Activated naive CD4-positive, alpha-beta T cell treated with anti-CD3 and anti-CD28 coated beads, Interleukin-2, amount 50 U/mL, for 72 hours (primary cell): ENCODE data around the gene CNST. TPM values are rescaled to one million over a fixed set of nuclear protein-coding genes. Genes with fewer than 3 reads are reported as not detected.
"Not testable (repeated sequence)": the region's sequence is repeated elsewhere in the genome, so short reads cannot be mapped to it uniquely, and the experiment has no call there.

Experiments
- ATAC-seq, 2 donors: fragments of 150-1000 bp; cut with Tn5 transposase; 2 replicates each; pipeline ENCODE4 v1.10.0; 2021; ENCODE audit warnings: mild to moderate bottlenecking in 2 of 2, moderate library complexity in 2 of 2
- DNase-seq, 2 donors: peaks; one replicate each; pipeline ENCODE4 v3.0.0; 2021 to 2022; ENCODE audit warnings: low spot score in 2 of 2
- H3K27ac Mint-ChIP-seq, 2 donors: one replicate each; pipeline ENCODE4 v1.8.0; 2022; ENCODE audit warnings: mild to moderate bottlenecking in 2 of 2, mixed read lengths in 2 of 2
- H3K36me3 Mint-ChIP-seq, 2 donors: one replicate each; pipeline ENCODE4 v1.8.0; 2022; ENCODE audit warnings: mixed read lengths in 2 of 2
- H3K9me3 Mint-ChIP-seq, 2 donors: one replicate each; pipeline ENCODE4 v1.8.0; 2022; ENCODE audit warnings: mixed read lengths in 2 of 2
- total RNA-seq, 2 donors: library from RNA; stranded (reverse); gene quantifications; one replicate each; pipeline ENCODE4 v1.2.3, GENCODE V29; 2022

The CNST gene
- total RNA-seq, 2 donors from 2014 or later: 27.2 to 40.7 TPM

DNA sequence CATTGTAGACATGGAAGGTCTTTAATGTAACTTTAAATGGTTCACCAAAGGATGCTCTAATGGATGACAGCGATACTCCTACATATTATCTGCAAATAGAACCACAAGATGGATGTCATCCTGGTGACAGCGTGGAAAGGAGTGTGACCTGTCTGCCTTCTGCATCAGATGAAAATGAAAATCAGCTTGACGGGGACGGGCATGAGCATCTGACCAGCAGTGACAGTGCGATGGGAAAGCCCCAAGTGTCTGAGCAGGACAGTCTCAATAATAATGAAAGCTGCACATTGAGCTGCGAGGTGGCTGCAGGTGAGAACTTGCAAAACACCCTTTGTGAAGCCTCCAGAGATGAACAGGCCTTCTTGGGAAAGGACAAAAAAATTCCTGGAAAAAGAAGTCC, 25.2 kb downstream of the CNST start:
- ATAC-seq (peak; percentile 37 to 85), DNase-seq (no peak)
- peaks cover 5 to 51% of the 10 kb centered on the region in 2 donors for H3K36me3 Mint-ChIP-seq
- H3K9me3 Mint-ChIP-seq: peaks cover 0 to 4% of the 10 kb centered on the region in 2 donors
- H3K27ac Mint-ChIP-seq: peak overlapping the region in 1 of 2 donors; percentile 47

DNA sequence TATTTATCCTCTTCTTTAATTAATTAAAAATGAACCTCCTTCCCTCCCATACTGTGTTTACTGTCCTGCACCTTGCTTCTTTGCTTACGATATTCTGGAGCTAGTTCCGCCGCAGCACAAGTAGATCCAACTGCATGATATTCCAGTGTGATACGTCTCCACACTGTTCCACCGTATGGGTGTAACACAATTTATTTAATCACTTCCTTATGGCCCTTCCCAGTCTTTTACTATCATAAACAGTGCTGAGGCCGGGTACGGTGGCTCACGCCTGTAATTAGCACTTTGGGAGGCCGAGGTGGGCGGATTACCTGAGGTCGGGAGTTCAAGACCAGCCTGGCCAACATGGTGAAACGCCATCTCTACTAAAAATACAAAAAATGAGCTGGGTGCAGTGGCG, 25.7 kb downstream of the CNST start:
- ATAC-seq: no peak
- peaks cover 5 to 53% of the 10 kb centered on the region in 2 donors for H3K36me3 Mint-ChIP-seq

DNA sequence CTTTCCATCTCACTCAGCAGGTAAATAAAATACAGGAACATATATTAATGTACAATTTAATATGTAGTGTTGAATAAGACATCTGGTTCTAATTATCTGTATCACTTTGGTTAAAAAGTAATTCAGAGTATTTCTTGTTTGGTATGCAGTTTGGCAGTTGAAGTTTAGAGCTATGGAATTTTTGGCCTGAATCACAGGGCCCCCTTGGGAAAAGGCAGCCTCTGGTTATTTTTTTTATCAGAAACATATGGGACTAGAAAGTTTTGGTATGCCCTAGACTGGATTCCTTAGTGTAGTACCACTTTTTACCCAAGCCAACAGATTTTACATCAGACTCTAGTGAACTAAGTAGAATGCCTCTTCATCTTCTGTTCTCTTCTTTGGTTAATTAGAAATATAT, 26.4 kb downstream of the CNST start:
- DNase-seq (no peak), ATAC-seq (no peak)
- Mint-ChIP-seq H3K36me3 (peaks cover 5 to 53% of the 10 kb centered on the region in 2 donors), H3K27ac (no peak overlapping the region), H3K9me3 (peaks cover 0 to 4% of the 10 kb centered on the region in 2 donors)

More for the DNA sequence above, 25.7 kb downstream of the CNST start:
- H3K27ac Mint-ChIP-seq: no peak overlapping the region
- DNase-seq: no peak
- peaks cover 0 to 4% of the 10 kb centered on the region in 2 donors for H3K9me3 Mint-ChIP-seq

DNA sequence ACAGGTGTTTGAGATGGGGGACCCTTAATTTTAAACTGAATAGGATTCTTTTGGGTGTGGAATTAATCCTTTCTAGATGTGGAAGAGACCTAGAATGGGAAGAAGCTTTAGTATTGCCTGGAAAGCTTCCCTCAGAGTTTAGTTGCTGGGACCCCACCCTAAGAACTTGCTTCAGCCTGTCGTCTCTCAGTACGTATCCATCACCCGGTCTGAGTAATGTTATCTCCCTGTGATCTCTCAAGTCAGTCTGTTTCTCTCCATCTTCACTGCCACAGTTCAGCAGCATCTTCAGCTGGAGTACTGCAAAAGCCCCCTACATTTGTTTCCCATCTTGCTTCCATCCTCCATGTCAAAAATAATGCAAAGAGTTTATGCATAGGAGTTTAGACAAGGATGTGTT, 28.9 kb downstream of the CNST start:
- ATAC-seq (no peak), DNase-seq (no peak)
- Mint-ChIP-seq H3K27ac (peak overlapping the region in 1 of 2 donors; percentile 85), H3K36me3 (peaks cover under 1 to 45% of the 10 kb centered on the region in 2 donors), H3K9me3 (peaks cover 0 to 3% of the 10 kb centered on the region in 2 donors)

DNA sequence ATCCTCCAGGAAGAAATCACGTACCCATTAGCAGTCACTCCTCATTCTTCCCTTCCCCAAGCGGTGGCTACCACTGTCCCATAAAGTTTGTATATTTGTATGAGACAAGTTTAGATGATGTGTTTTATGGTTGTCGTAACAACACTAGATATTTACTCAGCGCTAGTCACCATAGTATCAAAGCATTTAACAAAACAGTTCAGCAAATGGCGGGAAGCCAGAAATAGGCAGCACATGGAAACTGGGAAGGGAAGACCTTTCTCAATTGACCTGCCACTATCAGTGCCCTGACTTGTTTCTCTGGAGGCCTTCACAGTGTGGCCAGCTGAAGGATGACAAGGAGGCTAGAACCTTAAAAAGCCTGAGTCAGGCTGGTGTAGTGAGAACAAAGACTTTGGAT, 31.1 kb downstream of the CNST start:
- ATAC-seq (peak in 1 of 2 donors; percentile 16), DNase-seq (no peak)
- Mint-ChIP-seq H3K27ac (peak overlapping the region in 1 of 2 donors; percentile 72), H3K9me3 (no peaks in the 10 kb centered on the region), H3K36me3 (peaks cover 2 to 31% of the 10 kb centered on the region in 2 donors)

DNA sequence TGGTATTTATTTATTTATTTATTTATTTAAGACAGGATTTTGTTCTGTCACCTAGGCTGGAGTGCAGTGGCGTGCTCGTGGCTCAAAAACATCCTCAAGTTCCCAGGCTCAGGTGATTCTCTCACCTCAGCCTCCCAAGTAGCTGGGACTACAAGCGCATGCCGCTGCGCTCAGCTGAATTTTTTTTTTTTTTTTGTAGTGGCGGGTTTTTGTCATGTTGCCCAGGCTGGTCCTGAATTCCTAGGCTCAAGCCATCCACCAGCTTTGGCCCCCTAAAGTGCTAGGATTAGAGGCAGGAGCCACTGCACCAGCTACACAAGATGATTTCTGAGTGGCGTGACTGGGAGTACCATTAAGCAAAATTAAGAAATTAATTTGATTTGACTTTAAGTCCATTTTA, 31.7 kb downstream of the CNST start:
- no peaks in the 10 kb centered on the region for H3K9me3 Mint-ChIP-seq
- no peak for DNase-seq
- peaks cover 5 to 31% of the 10 kb centered on the region in 2 donors for H3K36me3 Mint-ChIP-seq
- no peak for ATAC-seq
- H3K27ac Mint-ChIP-seq: no peak overlapping the region

DNA sequence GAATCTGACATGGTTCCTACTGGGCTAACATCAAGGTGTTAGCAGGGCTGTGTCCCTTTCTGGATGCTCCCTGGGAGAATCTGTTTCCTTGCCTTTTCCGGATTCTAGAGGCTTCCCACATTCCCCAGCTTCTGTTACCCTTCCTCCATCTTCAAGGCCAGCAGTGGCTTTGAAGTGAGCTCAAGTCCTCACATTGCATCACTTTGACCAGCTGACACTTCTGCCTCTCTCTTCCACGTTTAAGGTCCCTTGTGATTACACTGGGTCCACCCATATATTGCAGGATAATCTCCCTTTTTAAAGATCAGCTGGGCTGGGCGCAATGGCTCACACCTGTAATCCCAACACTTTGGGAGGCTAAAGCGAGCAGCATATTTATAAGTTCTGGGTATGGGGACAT, 33.1 kb downstream of the CNST start:
- Mint-ChIP-seq H3K36me3 (peaks cover 5 to 31% of the 10 kb centered on the region in 2 donors), H3K27ac (peak overlapping the region; percentile 41 to 51), H3K9me3 (no peaks in the 10 kb centered on the region)
- DNase-seq (no peak), ATAC-seq (no peak)

DNA sequence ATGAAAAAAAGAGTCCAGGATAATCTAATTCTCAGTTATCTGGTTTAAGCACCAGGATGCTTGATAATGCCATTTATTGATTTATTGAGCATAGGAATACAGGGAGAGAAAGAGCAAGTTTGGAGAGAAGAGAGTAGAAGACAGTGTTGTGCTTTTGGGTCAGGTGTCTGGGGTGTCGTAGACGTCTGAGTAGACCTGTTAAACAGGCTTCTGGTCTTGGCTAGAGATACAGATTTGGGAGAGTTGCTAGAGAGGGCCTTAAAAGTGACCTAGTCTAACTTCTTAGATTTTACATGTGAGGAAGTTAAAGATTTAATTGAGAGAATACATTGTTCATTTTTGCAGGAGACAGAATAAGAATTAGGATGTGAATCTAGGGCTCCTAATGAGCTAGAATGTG, 34.3 kb downstream of the CNST start:
- ATAC-seq: no peak
- peak overlapping the region in 1 of 2 donors; percentile 38 for H3K27ac Mint-ChIP-seq
- H3K36me3 Mint-ChIP-seq: peaks cover 5 to 32% of the 10 kb centered on the region in 2 donors

DNA sequence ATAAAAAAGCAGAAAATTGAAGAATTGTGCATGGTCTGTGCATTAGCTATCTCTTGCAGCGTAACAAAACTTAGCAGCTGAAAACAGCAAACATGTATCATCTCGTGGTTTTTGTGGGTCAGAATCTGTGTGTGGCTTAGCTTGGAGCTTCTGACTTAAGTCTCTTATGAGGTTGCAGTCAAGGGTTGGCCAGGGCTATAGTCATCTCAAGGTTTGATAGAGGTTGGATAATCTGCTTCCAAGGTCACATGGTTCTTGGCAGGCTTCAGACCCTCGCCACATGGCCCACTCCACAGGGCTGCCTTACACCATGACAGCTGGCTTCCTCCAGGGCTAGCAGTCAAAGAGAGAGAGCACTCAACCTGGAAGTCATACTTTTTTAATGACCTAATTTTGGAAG, 35.9 kb downstream of the CNST start:
- Mint-ChIP-seq H3K9me3 (no peaks in the 10 kb centered on the region), H3K36me3 (peaks cover 5 to 21% of the 10 kb centered on the region in 2 donors), H3K27ac (no peak overlapping the region)
- no peak for DNase-seq
- ATAC-seq: peak; percentile 83 to 93

More for the DNA sequence above, 34.3 kb downstream of the CNST start:
- no peak for DNase-seq
- H3K9me3 Mint-ChIP-seq: no peaks in the 10 kb centered on the region

DNA sequence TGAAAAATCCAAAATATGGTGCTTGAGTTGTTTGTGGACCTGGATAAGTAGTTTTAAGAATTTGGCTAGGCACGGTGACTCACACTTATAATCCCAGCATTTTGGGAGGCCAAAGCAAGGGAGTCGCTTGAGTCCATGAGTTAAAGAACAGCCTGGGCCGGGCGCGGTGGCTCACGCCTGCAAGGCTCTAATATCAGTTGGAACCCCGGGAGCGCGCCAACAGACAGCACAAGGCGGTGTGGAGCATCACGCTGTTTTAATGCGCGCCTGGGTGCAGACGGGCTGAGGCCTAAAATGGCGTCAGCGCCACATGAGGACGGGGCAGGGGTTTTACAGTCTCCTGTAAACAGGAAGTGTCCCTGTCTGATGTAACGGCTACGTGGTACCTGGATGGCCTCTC, 39.0 kb downstream of the CNST start:
- not testable (repeated sequence) for H3K9me3 Mint-ChIP-seq, DNase-seq, ATAC-seq, H3K27ac Mint-ChIP-seq
- H3K36me3 Mint-ChIP-seq: peaks cover 5 to 33% of the 10 kb centered on the region in 2 donors

DNA sequence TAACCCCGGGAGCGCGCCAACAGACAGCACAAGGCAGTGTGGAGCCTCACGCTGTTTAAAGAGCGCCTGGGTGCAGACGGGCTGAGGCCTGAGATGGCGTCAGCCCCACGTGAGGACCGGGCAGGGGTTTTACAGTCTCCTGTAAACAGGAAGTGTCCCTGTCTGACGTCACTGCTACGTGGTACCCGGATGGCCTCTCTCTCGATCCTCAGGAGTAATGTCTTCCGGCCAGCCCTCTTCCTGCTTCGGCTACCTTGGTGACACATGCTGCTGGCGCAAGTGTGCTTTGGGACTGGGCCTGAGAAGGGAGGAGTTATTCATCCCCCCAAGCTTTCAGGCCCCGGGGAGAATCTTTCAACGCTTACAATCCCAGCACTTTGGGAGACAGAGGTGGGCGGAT, 41.2 kb downstream of the CNST start:
- ATAC-seq (no peak), DNase-seq (no peak)
- Mint-ChIP-seq H3K36me3 (peaks cover 2 to 27% of the 10 kb centered on the region in 2 donors), H3K9me3 (peaks cover 0 to 4% of the 10 kb centered on the region in 2 donors), H3K27ac (no peak overlapping the region)

DNA sequence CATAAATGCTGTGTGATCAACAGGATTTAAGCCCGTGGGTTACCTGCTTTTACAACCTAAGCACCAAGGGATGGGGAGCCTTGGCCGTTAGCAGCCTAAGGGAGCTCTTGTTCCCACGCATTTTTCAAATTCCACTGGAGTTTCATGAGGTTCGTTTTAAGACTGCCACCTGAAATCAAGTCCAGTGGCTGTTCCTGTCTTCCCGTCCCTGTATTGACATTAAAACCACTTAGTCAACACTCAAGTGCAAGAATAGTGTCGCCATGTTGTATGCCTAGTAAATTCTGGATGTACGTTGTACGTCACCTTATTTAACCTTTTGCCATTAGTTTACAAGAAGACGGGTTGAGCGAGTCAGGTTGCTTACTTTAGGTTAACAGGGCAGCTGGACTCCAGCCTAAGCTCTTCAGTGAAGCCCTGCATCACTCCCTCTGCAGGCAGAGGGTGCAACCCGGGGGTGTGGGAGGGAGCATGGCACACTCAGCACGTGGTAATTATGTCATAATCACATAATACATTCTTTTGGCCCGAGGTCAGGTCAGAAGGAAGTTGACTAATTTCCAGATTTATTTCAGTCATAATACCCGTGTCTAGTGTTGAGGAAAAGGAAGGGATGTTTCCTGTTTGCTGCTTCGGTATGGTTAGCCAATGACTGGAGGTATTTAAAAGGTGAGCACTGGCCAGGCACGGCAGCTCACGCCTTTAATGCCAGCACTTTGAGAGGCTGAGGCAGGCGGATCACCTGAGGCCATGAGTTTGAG, 42.5 kb downstream of the CNST start:
- ATAC-seq (peak; percentile 87 to 91), DNase-seq (peak in 1 of 2 donors; percentile 23)
- H3K9me3 Mint-ChIP-seq: peaks cover 0 to 4% of the 10 kb centered on the region in 2 donors
- peak overlapping the region; percentile 46 to 66 for H3K27ac Mint-ChIP-seq
- H3K36me3 Mint-ChIP-seq: peaks cover 0 to 24% of the 10 kb centered on the region in 2 donors

DNA sequence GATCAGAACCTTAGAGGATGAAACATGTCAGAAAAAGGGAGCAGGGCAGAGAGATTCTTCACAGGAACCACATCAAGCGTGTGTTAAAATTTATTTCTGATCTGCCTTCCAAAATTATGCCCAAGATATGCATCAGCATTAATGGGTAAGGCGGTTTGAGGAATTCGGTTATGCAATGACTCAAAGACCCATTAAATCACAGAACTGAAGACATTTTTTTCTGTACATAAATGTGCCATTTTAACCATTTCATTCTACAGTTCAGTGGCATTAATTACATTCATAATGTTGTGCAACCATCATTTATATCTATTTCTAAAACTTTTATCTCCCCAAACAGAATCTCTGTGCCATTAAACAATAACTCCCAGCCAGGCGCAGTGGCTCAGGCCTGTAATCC, 43.4 kb downstream of the CNST start:
- ATAC-seq: no peak
- H3K27ac Mint-ChIP-seq: peak overlapping the region in 1 of 2 donors; percentile 46
- H3K36me3 Mint-ChIP-seq: peaks cover 0 to 25% of the 10 kb centered on the region in 2 donors
- DNase-seq: no peak
- H3K9me3 Mint-ChIP-seq: peaks cover 0 to 4% of the 10 kb centered on the region in 2 donors

DNA sequence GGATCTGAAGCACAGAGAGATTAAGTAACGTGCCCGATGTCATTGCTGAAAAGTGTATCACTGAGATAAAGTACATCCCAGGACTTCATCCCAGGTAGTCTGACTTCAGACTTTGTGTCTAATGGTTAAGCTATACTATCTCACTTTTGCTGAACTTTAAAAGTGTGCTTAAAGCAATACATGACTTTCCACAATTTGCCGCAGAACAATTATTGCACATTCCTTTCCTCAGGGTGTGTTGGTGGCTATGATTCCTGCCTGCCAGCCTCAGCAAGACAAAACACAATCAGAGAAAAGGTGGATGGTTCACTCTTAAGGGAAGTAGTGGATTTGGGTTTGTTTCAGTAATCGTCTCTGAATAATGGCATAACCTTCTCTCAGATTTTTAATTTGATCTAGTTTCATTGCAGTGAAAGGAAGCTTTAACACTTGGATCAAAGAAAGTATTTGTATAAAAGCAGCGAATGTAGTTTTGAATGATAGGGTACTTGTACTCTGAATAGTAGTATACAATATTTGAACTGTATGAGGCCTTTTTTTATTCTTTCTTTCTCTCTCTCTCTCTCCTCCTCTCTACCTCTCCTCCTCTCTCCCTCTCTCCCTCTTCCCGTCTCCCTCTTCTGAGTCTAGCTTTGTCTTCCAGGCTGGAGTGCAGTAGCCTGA, 47.0 kb downstream of the CNST start:
- H3K9me3 Mint-ChIP-seq: peaks cover 0 to 4% of the 10 kb centered on the region in 2 donors
- no peak for DNase-seq
- no peak for ATAC-seq
- peak overlapping the region; percentile 72 to 90 for H3K27ac Mint-ChIP-seq
- H3K36me3 Mint-ChIP-seq: peaks cover 0 to 22% of the 10 kb centered on the region in 2 donors

DNA sequence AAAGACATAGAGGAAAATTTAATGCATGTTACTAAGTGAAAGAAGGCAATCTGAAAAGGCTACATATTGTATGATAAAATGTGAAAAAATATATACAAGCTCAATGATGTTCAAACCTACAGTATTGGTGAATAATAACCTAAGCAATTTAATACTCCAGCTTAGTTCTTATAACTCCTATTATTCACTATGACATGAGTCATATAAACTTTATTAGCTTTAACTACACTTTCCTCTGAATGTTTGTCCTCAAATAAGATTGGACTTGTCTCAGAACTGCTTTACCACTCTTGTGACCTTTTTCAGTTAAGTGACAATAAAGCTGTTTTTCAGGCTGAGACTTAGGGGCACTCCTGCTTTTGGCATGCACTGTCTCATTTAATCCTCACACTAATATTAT, 50.9 kb downstream of the CNST start:
- ATAC-seq (no peak), DNase-seq (no peak)
- peaks cover 0 to 13% of the 10 kb centered on the region in 2 donors for H3K36me3 Mint-ChIP-seq
- H3K9me3 Mint-ChIP-seq: no peaks in the 10 kb centered on the region
- H3K27ac Mint-ChIP-seq: no peak overlapping the region

DNA sequence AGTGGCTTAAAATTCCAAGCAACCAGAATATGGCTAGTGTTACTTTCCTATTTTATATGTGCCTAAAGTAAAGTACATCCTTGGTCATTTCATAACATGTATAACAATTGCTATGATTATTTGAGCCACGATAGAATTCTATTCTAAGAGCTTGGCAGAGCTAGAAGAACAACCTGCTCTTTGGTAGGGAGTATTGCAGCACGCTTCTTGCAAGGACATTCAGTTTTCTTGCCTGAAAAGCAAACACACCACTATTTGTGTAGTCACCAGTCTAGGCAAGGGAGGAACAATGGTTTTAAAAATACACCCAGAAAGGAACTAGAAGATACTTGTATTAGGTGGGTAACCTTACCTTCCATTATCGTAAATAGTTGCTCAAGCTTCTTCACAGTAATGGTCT, 51.5 kb downstream of the CNST start:
- Mint-ChIP-seq H3K9me3 (no peaks in the 10 kb centered on the region), H3K36me3 (peaks cover 0 to 18% of the 10 kb centered on the region in 2 donors), H3K27ac (no peak overlapping the region)
- ATAC-seq: no peak
- no peak for DNase-seq

DNA sequence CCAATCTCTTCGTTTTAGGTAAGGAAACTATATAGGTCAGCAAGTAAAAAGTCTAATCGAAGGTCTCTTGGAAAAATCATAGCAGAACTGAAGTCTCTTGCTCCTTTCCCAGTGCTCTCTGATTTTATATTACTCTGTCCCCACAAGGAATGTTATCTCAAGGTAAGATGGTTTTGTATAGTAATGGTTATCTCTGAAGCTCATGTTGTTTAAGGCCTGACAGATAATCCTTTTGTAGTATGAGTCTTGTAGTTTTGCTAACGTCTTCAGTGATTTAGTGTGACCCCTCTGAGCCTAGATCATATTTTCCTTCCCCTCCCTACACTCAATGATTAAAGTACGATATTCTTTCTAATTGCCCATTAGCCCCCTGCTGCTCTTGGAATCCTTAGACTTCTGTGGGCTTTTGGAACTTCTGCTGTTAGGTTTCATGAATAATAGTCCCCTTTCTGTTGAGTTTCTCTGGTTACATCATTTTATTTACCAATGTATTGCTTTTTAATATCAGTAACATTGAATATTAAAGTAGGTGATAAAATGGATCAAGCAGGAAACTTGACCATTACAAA, 52.1 kb downstream of the CNST start:
- DNase-seq: no peak
- no peak overlapping the region for H3K27ac Mint-ChIP-seq
- no peak for ATAC-seq
- H3K9me3 Mint-ChIP-seq: no peaks in the 10 kb centered on the region
- peaks cover 0 to 18% of the 10 kb centered on the region in 2 donors for H3K36me3 Mint-ChIP-seq
